Gastrocnemius medialis (tissue), 4 donors: Measurements from ENCODE around the gene TBL1X.

Experiments used
- POLR2A ChIP-seq, 2 donors: fragments of 450-650 bp; IDR thresholded peaks; one replicate each; pipeline ENCODE4 v1.6.1; 2017; ENCODE audit warnings: antibody characterized with exemption in 2 of 2, mild to moderate bottlenecking in 2 of 2, moderate library complexity in 2 of 2
- TF ChIP-seq, protein P1 (sequence below), 5 experiments: fragments of 450-650 bp in 3 of 5; fragments of 200-600 bp in 2 of 5; sonication (generic) in 2 of 5; IDR thresholded peaks in 4 of 5; conservative IDR thresholded peaks in 1 of 5; 1 replicate in 4 of 5; 2 replicates in 1 of 5; pipeline ENCODE4 v1.5.1; 2016 to 2019; ENCODE audit warnings: antibody characterized with exemption in 5 of 5, mild to moderate bottlenecking in 3 of 5, moderate library complexity in 3 of 5

DNA sequence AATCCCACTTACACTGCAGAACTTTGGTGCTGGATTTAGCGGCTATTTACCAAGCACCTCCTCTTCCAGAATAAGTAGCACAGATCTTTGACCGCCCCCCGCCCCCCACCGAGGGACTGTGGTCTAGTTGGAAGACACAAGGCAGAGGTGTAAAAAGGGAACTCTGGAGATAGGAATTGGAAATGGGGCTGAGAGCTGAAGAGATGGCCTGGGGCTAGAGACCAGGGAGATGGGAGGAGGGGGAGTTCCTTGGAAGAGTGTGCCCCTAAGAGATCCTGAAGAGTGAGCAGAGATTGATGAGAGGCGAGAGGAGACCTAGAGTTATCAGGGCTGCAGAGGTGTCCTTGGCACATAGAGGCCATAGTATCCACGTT lies 55.3 kb downstream of the TBL1X start:
- TF ChIP-seq, protein P1, sequence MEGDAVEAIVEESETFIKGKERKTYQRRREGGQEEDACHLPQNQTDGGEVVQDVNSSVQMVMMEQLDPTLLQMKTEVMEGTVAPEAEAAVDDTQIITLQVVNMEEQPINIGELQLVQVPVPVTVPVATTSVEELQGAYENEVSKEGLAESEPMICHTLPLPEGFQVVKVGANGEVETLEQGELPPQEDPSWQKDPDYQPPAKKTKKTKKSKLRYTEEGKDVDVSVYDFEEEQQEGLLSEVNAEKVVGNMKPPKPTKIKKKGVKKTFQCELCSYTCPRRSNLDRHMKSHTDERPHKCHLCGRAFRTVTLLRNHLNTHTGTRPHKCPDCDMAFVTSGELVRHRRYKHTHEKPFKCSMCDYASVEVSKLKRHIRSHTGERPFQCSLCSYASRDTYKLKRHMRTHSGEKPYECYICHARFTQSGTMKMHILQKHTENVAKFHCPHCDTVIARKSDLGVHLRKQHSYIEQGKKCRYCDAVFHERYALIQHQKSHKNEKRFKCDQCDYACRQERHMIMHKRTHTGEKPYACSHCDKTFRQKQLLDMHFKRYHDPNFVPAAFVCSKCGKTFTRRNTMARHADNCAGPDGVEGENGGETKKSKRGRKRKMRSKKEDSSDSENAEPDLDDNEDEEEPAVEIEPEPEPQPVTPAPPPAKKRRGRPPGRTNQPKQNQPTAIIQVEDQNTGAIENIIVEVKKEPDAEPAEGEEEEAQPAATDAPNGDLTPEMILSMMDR (IDR thresholded peaks at IDR 0.05 in 4 of 5, conservative IDR thresholded peaks at IDR 0.05 in 1 of 5) = no peak
- TF ChIP-seq POLR2A (IDR thresholded peaks at IDR 0.05) = no peak
